Measurements from ENCODE around the gene SIGLEC11.
"Not testable (repeated sequence)": the region's sequence is repeated elsewhere in the genome, so short reads cannot be mapped to it uniquely, and the experiment has no call there.

The SIGLEC11 gene

DNA sequence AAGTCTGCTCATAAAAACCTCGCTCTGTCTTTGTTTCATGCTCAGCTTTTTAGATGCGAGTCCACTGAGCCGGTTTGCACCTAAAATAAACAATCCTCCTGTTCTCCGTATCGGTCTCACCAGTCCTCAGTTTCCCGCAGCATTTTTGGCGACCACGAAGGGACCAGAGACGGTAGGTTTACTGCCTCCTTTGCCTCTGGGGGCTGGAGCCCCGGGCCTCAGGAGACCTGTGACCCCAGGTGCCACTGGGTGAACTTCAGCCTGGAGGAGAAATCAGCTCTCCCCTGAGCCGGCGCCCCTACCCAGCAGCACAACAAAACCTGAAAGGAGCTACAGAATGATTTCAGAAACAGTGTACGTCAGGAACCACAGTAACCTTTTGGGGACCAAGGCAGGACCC is 8.1 kb downstream of the SIGLEC11 start:
- in situ Hi-C loops (cut with MboI; ENCODE audit: low sequenced_read_pairs) = no loop called here

DNA sequence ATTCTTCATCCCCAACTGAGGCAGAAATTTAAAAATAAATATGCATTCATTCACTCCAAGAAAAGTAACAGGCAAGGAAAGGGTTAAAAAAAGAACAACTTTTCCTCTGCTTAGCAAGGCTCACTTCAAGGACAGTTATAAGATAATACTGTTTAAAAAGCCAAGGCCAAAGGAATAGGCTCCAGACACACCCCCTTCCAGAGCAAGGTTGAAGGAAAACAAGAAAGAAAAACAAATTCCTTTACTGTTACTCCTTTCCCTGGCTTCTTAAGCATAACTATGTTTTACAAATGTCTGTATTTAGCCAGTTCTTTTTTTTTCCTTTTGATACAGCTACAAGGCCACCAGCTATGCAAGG is 8.5 kb downstream of the SIGLEC11 start:
- in situ Hi-C loops (cut with MboI; ENCODE audit: low sequenced_read_pairs) = no loop called here

DNA sequence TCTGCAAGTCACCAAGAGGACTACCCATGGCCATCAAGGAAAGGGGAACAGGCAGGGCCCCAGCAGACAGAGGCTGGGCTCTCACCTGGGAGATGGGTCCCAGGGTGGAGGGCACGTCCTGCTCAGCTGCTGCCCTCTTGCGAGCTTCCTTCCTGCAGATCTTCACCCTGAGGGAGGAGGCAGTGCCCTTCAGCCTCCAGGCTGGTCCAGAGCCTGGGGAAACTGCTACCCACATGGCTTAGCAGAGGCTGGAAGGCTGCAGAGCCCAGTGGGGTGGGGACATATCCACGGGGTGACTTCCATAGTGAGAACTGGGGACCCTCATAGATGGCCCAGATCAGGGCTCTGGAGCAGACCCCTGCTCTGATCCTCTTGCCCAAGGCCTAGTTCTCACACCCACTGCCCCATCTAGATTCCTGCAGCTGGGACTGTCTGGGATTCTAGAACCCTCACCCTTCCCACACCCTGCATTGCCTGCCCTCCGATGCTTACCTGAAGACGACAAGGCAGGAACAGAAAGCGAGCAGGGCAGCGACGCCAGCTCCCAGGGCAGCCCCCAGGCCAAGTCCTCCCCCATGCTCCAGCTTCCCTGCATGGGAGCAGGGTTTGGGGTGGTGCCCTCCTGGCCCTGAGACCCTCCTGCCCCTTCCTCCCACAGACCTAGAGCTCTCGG is 9.0 kb downstream of the SIGLEC11 start:
- in situ Hi-C loops (cut with MboI; ENCODE audit: low sequenced_read_pairs) = no loop called here

DNA sequence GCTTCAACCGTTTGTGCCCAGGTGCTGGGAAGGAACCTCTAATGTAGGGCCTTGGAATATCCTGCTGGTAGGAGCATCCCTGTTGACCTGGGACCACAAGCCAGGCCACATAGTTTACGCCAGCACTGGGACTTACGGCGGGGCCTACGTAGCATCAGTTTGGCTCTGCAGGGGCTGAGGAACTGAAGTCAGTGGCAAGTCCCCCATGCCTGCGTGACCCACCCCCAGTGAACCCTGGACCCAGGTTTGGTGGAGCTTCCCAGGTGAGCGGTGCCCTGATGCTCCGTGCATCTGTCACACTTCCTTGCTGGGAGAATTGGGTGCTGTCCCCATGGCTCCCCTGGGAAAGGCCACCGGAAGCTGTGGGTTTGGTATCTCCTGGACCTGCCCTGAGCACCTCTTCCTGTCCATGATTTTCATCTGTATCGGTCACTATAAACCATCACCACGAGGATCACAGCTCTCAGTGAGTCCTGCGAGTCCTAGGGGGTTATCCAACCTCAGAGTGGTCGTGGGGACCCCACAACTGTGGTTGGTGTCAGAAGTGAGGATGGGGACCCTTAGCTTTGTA is 9.9 kb downstream of the SIGLEC11 start:
- in situ Hi-C loops (cut with MboI; ENCODE audit: low sequenced_read_pairs) = no loop called here

DNA sequence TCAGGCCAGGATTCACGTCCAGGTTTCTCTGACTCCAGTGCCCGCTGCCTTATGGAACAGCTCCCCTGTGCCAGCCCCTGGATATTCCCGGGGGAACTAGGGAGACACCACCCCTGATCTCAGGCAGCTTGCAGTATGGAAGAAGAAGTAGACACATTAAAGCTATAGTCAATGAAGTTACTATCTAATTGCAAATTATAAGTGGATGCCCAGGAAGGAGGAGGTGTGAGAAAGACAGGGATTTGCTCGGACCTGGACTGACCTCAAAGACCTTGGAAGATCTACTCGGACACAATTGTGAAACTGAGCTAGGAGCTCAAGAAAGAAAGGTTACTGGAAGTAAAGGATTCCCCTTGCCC is 10.4 kb downstream of the SIGLEC11 start:
- in situ Hi-C loops (cut with MboI; ENCODE audit: low sequenced_read_pairs) = no loop called here

DNA sequence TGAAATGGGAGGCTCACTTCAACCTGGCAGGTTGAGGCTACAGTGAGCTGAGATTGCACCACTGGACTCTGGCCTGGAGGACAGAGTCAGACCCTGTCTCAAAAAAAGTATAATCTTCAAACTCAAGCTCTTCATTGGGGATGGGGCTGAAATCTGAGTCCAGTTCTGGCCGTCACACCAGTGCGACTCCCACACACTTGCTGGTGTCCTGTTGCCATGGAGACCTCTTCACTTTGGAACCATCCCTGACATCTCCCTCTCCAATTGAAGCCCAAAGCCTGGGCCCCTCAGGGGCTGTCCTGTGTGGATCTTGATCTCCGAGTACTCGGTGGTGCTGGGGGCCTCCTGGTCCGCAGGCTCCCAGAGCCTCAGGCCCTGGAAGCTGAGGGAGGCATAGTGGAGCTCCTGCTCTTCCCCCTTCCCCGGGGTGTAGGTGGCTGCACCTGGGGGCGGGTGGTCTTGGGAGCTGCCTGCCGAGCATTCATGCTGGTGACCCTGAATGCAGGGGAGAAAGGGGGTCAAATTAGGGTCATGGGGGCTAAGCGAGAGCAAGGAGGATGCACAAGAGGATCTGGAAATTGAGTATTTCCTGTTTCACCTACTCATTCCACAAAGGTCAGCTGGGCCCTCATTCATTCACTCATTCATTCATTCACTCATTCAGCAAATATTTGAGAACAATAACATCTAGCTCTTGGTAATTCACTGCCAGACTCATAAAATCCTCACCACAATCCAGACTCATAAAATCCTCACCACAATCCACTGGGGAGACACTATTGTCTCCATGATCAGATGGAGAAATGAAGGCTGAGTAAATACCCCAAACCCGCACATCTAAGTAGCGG is 11.0 kb downstream of the SIGLEC11 start:
- in situ Hi-C loops (cut with MboI; ENCODE audit: low sequenced_read_pairs) = no loop called here

DNA sequence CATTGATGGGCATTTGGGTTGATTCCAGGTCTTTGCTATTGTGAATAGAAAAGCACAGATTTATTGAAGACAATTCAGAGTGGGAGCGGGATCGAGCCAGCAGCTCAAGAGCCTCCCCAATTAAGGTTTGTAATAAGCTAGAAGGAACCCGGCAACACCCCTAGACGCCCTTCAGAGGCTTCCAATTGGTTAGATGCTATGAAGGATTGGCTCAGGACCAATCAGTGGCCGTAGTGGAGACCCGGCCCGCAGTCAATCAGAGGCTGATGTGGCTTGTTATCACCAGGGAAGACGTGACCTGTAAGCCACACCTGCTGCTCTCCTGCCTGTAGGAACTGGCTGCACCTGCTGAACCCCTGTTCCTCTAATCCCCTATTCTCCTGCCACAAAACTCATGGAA is 14.6 kb downstream of the SIGLEC11 start:
- in situ Hi-C loops (cut with MboI; ENCODE audit: low sequenced_read_pairs) = no loop called here

DNA sequence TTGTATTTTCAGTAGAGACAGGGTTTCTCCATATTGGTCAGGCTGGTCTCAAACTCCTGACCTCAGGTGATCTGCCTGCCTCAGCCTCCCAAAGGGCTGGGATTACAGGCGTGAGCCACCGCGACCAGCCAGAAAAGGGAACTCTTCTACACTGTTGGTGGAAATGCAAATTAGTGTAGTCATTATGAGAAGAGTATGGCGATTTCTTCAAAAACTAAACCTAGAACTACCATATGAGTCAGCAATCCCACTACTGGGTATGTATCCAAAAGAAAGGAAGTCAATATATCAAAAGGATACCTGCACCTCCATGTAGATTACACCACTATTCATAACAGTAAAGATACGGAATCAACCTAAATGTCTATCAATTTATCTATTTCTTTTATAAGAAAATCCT is 16.4 kb downstream of the SIGLEC11 start:
- in situ Hi-C loops (cut with MboI; ENCODE audit: low sequenced_read_pairs) = not testable (repeated sequence)

DNA sequence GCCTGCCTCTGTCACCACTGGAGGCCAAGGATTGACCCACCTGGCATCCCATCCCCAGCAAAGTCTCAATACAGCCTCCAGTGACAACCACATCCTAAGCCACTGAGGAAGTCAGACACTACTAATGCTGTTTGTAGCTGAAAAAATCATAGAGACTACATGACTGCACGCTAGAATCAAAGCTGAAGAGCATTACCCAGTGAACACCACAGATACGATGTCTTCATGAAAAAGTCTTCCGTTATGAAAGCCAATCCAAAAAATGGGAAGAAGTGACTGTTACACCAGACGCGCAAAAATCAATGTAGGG is 20.5 kb downstream of the SIGLEC11 start:
- in situ Hi-C loops (cut with MboI; ENCODE audit: low sequenced_read_pairs) = no loop called here

DNA sequence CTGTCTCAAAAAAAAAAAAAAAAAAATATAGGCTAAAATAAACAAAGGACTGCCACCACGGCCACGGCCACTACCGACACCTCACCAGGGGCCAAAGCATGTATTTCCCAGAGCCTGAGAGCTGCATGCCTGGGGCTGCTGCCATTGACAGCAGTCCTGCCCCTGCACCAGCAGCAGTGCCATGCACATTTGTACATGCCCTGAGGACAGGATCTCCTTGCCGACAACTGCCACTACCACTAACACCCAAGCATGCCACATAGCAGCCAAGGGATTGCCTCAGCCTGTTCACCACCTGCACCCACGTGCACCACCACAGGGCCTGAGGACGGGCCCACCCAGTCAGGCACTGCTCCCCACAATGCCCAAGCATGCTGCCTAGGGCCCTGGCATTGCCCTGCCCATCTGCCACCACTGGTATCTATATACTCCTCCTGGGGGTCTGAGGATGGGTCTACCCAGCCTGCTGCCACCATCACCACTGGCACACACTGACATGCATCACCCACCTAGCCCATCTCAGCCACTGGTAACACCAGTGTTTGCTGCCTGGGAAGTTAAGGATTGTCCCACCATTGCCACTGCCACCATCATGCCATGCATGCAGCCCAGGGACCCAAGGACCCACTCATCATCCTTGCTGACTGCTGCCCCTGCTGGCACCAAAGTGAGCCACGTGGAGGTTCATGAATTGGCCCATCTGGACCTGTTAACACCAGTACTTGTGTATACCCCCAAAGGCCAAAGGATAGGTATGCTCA is 21.1 kb downstream of the SIGLEC11 start:
- in situ Hi-C loops (cut with MboI; ENCODE audit: low sequenced_read_pairs) = loop anchor here (10.0 kb wide), 1 partner anchor 45 kb away; no protein-coding TSS in a partner anchor

DNA sequence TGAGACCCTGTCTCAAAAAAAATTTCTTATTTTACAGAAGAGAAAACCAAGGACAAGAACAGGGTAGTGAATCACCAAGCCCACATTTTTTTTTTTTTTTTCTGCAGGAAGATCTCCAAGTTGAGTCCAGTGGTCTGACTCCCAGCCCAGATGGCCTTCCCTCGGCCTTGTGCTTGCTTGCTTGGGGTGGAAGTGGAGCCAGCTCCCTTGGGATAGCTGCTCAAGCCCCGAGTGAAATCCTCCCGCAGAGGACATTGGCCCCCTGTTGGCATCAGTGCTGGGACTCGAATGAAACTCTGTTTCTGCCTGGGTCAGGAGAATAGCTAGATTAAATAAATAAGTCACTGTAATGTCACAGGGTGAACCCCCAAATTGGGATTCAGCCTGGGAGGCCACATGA is 22.3 kb downstream of the SIGLEC11 start:
- in situ Hi-C loops (cut with MboI; ENCODE audit: low sequenced_read_pairs) = loop anchor here (10.0 kb wide), 1 partner anchor 46 kb away; no protein-coding TSS in a partner anchor

DNA sequence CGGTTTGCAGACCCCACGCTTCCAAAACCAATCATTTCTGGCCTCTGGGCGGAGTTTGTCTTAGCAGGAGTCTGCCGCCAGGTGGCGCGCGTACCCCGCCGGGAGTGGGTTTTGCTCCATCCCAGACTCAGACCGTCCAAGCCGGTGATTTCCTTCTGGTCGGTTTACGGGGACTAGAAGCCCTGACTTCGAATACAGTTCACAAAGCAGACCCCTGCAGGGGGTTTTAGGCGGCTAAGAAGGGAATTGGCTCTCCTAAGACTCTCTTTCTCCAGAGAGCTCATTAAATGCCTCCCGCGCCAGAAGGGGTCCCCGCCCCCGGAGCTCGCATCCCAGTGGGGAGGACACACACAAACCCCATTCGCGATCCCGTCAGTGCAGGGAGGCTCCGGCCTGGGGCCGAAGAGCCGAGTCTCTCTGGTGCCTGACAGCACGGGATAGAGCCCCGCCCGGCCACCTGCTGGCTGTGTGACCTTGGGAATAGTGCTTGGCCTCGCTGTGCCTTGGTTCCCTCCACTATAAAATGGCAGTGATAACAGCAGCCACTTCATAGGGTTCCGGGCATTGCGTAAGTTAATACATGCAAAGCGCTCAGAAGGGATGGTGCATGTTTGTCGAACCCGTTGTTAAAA is 23.1 kb downstream of the SIGLEC11 start:
- in situ Hi-C loops (cut with MboI; ENCODE audit: low sequenced_read_pairs) = loop anchor here (10.0 kb wide), 1 partner anchor 47 kb away; no protein-coding TSS in a partner anchor

DNA sequence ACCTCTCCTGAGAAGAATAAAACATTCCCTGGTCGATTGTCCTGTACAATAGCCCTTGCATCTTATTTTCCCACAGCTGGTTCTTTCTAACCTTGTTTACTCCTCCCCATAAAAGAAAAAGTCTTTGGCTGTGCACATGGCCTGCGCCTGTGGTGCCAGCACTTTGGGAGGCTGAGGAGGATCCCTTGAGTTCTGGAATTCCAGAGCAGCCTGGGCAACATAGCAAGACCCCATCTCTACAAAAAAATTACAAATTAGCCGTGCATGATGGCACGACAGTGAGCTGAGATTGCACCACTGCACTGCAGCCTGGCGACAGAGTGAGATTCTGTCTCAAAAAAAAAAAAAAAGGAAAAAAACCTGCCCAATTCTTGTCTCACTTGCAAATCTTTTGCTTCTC is 24.4 kb downstream of the SIGLEC11 start:
- in situ Hi-C loops (cut with MboI; ENCODE audit: low sequenced_read_pairs) = loop anchor here (10.0 kb wide), 1 partner anchor 48 kb away; no protein-coding TSS in a partner anchor

DNA sequence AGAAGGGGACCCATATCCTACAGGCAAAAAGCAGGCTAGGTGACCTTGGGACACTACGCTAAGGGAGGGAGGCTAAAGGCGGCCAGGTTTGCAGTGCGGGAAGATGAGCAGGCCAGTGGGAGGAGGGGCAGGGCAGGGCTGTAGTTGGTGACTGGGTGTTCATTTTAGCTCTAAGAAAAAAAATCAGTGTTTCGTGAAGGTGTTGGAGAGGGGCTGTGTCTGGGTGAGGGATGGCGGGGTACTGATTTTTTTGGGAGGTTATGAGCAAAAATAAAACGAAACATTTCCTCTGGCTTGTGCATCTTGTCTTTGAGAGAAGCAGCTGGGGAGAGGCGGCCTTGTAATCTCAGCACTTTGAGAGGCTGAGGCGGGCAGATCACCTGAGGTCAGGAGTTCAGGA is 27.3 kb downstream of the SIGLEC11 start:
- in situ Hi-C loops (cut with MboI; ENCODE audit: low sequenced_read_pairs) = loop anchor here (10.0 kb wide), 1 partner anchor 51 kb away; no protein-coding TSS in a partner anchor

DNA sequence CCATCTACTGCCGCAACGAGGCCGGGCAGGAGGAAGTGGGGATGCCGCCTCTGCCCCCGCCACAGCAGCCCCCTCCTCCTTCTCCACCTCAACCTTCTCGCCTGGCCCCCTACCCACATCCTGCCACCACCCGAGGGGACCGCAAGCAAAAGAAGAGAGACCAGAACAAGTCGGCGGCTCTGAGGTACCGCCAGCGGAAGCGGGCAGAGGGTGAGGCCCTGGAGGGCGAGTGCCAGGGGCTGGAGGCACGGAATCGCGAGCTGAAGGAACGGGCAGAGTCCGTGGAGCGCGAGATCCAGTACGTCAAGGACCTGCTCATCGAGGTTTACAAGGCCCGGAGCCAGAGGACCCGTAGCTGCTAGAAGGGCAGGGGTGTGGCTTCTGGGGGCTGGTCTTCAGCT is 28.2 kb downstream of the SIGLEC11 start:
- in situ Hi-C loops (cut with MboI; ENCODE audit: low sequenced_read_pairs) = loop anchor here (10.0 kb wide), 1 partner anchor 52 kb away; no protein-coding TSS in a partner anchor

DNA sequence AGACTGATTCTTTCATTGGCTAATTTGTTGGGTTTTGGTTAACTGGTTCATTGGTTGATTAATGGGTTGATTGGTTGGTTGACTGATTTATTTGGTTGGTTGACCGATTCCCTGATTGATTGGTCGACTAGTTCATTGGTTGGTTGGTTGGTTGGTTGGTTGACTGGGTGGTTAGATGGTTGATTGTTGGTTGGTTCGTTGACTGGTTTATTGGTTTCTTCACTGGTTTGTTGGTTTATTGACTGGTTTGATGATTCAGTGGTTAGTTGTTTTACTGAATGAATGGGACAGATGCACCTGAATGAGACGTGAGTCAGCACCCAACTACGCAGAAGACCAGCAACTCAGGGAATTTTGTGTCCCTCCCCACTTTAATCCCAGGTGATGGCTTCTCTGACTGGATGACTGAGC is 28.9 kb downstream of the SIGLEC11 start:
- in situ Hi-C loops (cut with MboI; ENCODE audit: low sequenced_read_pairs) = loop anchor here (10.0 kb wide), 1 partner anchor 53 kb away; no protein-coding TSS in a partner anchor

DNA sequence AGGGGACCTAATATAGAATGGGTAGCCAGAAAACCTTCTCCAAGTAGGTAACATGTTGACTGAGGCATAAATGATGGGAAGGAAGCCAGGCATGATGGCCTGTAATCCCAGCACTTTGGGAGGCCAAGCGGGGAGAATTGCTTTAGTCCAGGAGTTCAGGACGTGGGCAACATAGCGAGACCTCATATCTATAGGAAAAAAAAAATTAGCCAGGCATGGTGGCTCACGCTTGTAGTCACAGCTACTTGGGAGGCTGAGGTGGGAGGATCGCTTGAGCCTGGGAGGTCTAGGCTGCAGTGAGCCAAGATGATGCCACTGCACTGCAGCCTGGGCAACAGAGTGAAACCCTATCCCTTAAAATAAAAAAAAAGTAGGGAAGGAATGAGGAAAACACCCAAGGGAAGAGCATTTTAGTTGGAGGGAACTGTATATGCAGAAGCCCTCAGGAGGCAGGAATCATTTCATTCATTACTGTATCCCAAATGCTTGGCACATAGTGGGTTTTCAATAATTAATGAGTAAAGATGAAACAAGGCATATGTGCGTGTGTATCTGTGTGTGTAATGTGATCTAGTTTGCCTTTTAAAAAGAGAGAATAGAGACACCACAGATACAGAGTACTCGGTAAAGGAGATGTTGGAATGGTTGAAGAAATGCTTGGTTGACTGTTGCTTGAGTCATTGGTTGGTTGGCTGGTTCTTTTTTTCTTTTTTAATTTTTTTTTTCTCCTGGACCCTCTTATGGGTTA is 29.5 kb downstream of the SIGLEC11 start:
- in situ Hi-C loops (cut with MboI; ENCODE audit: low sequenced_read_pairs) = loop anchor here (10.0 kb wide), 1 partner anchor 53 kb away; no protein-coding TSS in a partner anchor

DNA sequence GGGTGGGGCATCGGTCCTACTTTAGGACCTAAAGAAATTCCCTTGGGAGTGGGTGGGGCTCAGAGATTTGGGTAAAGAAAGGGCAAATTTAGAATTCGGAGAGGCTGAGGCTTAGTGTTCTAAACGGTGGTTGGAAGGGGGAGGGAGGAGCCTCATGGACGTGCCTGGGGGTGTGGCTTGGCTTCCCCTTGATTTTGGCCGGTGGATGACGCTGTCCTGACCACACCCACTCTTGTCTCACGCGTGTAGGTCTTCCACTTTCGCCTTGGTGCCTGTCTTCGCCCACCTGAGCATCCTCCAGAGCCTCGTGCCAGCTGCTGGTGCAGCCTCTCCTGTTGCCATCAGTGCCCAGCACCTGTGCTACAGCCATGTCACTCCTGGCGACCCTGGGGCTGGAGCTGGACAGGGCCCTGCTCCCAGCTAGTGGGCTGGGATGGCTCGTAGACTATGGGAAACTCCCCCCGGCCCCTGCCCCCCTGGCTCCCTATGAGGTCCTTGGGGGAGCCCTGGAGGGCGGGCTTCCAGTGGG is 30.4 kb downstream of the SIGLEC11 start:
- in situ Hi-C loops (cut with MboI; ENCODE audit: low sequenced_read_pairs) = loop anchor here (10.0 kb wide), 1 partner anchor 54 kb away; no protein-coding TSS in a partner anchor

All from HL-60/S4 treated with phorbol 12-myristate 13-acetate at 8.2 ng/mL for 4 days and 3 days (cell line).